HepG2 (cell line): ENCODE data around the gene ADM5. TPM values are rescaled to one million over a fixed set of nuclear protein-coding genes. Genes with fewer than 3 reads are reported as not detected.

Experiments
- ATM ChIP-seq: fragments of 450-650 bp; IDR thresholded peaks from 2 replicates; pipeline ENCODE4 v1.7.1; 2017; ENCODE audit warnings: mild to moderate bottlenecking, borderline replicate concordance
- ETV5 ChIP-seq: IDR thresholded peaks from 2 replicates; pipeline ENCODE4 v1.6.1; 2018; ENCODE audit warnings: missing biosample characterization, missing genetic modification reagents, inconsistent platforms, borderline replicate concordance
- FLYWCH1 ChIP-seq: sonication (generic); formaldehyde crosslinking; IDR thresholded peaks from 2 replicates; pipeline ENCODE4 v1.8.1; 2023; ENCODE audit warnings: mild to moderate bottlenecking, missing genetic modification reagents
- FOXA1 ChIP-seq, 2 experiments: fragments of 450-650 bp in 1 of 2; sonication (generic) in 1 of 2; formaldehyde crosslinking in 1 of 2; IDR thresholded peaks; 2 replicates each; pipeline versions ENCODE4 v1.4.0 to v1.6.1; 2016 to 2020; ENCODE audit warnings: missing genetic modification reagents in 1 of 2
- FOXK2 ChIP-seq: fragments of 450-650 bp; IDR thresholded peaks from 2 replicates; pipeline ENCODE4 v1.6.1; 2016
- GTF3A ChIP-seq: sonication (generic); formaldehyde crosslinking; conservative IDR thresholded peaks from 2 replicates; pipeline ENCODE4 v1.4.0; 2020; ENCODE audit warnings: mild to moderate bottlenecking, missing genetic modification reagents
- HIVEP1 ChIP-seq: sonication (generic); formaldehyde crosslinking; IDR thresholded peaks from 2 replicates; pipeline ENCODE4 v1.4.0; 2020; ENCODE audit warnings: mild to moderate bottlenecking, missing genetic modification reagents
- MAFK ChIP-seq, 2 experiments: IDR thresholded peaks in 1 of 2; conservative IDR thresholded peaks in 1 of 2; 2 replicates each; pipeline ENCODE4 v1.6.1; 2011; ENCODE audit warnings: improper control_type of control experiment in 2 of 2, low read length in 2 of 2
- NAIF1 ChIP-seq: sonication (generic); formaldehyde crosslinking; IDR thresholded peaks from 2 replicates; pipeline ENCODE4 v1.5.0; 2020; ENCODE audit warnings: mild to moderate bottlenecking, missing genetic modification reagents, borderline replicate concordance
- NPAS2 ChIP-seq: sonication (generic); formaldehyde crosslinking; IDR thresholded peaks from 2 replicates; pipeline ENCODE4 v1.8.0; 2022; ENCODE audit warnings: mild to moderate bottlenecking, missing genetic modification reagents, borderline replicate concordance
- PLRG1 ChIP-seq: fragments of 450-650 bp; conservative IDR thresholded peaks from 2 replicates; pipeline ENCODE4 v1.6.1; 2016
- TCF12 ChIP-seq, 2 experiments: fragments of 450-650 bp in 1 of 2; sonication (generic) in 1 of 2; formaldehyde crosslinking in 1 of 2; IDR thresholded peaks; 2 replicates each; pipeline versions ENCODE4 v1.6.1 to v1.8.0; 2017 to 2022; ENCODE audit warnings: antibody characterized with exemption in 1 of 2, mild to moderate bottlenecking in 1 of 2, missing genetic modification reagents in 1 of 2, moderate library complexity in 1 of 2
- TRIM24 ChIP-seq: sonication (generic); formaldehyde crosslinking; IDR thresholded peaks from 2 replicates; pipeline ENCODE4 v1.8.0; 2022; ENCODE audit warnings: mild to moderate bottlenecking, missing genetic modification reagents
- ZNF160 ChIP-seq: sonication (generic); formaldehyde crosslinking; IDR thresholded peaks from 2 replicates; pipeline ENCODE4 v1.8.0; 2022; ENCODE audit warnings: mild to moderate bottlenecking, inconsistent platforms, missing genetic modification reagents
- ZNF207 ChIP-seq: fragments of 450-650 bp; IDR thresholded peaks from 2 replicates; pipeline ENCODE4 v1.6.1; 2016; ENCODE audit warnings: antibody characterized with exemption, borderline replicate concordance
- ZNF3 ChIP-seq: IDR thresholded peaks from 2 replicates; pipeline ENCODE4 v1.7.0; 2017; ENCODE audit warnings: inconsistent platforms
- ZNF335 ChIP-seq: sonication (generic); formaldehyde crosslinking; IDR thresholded peaks from 2 replicates; pipeline ENCODE4 v1.4.0; 2020; ENCODE audit warnings: missing genetic modification reagents
- ZNF34 ChIP-seq: sonication (generic); formaldehyde crosslinking; IDR thresholded peaks from 2 replicates; pipeline ENCODE4 v1.4.0; 2020; ENCODE audit warnings: mild to moderate bottlenecking, missing genetic modification reagents, borderline replicate concordance
- ZNF513 ChIP-seq: sonication (generic); formaldehyde crosslinking; conservative IDR thresholded peaks from 2 replicates; pipeline ENCODE4 v1.5.0; 2020; ENCODE audit warnings: missing genetic modification reagents
- ZNF543 ChIP-seq: sonication (generic); formaldehyde crosslinking; IDR thresholded peaks from 2 replicates; pipeline ENCODE4 v1.4.0; 2020; ENCODE audit warnings: mild to moderate bottlenecking, missing genetic modification reagents
- ZNF614 ChIP-seq: IDR thresholded peaks from 2 replicates; pipeline ENCODE4 v1.6.1; 2018; ENCODE audit warnings: missing biosample characterization, missing genetic modification reagents, inconsistent platforms, borderline replicate concordance
- ZNF790 ChIP-seq: sonication (generic); formaldehyde crosslinking; IDR thresholded peaks from 2 replicates; pipeline ENCODE4 v1.8.0; 2022; ENCODE audit warnings: missing genetic modification reagents, mild to moderate bottlenecking, borderline replicate concordance
- ZZZ3 ChIP-seq: sonication (generic); formaldehyde crosslinking; IDR thresholded peaks from 2 replicates; pipeline ENCODE4 v1.4.0; 2020; ENCODE audit warnings: missing genetic modification reagents, mild to moderate bottlenecking, borderline replicate concordance
- polyA plus RNA-seq, 8 experiments: library from polyadenylated mRNA; depleted of rRNA in 3 of 8; stranded (reverse) in 7 of 8; unstranded in 1 of 8; fragments of >200 nt; fragmentation: Illumina TruSeq in 4 of 8; extraction: Trizol in 4 of 8; gene quantifications; 2 replicates each; pipeline versions ENCODE4 v1.2.1 to v1.2.3, GENCODE V29; 2011 to 2016; ENCODE audit warnings: low read depth in 4 of 8, missing spikeins in 1 of 8, mixed read lengths in 1 of 8; ENCODE audit not compliant: insufficient read depth in 1 of 8
- total RNA-seq, 5 experiments: library from RNA; depleted of rRNA; stranded (reverse); fragments of >200 nt; fragmentation: Illumina TruSeq; extraction: Trizol; gene quantifications; 2 replicates each; pipeline ENCODE4 v1.2.3, GENCODE V29; 2016; ENCODE audit warnings: low read depth in 1 of 5
- TF ChIP-seq, protein P1 (sequence below): sonication (generic); formaldehyde crosslinking; IDR thresholded peaks from 2 replicates; pipeline ENCODE4 v1.4.0; 2020; ENCODE audit warnings: mild to moderate bottlenecking, missing genetic modification reagents, borderline replicate concordance
- TF ChIP-seq, protein P2 (sequence below): sonication (generic); formaldehyde crosslinking; IDR thresholded peaks from 2 replicates; pipeline ENCODE4 v1.4.0; 2020; ENCODE audit warnings: missing genetic modification reagents
- TF ChIP-seq, protein P3 (sequence below): sonication (generic); formaldehyde crosslinking; IDR thresholded peaks from 2 replicates; pipeline ENCODE4 v1.8.1; 2023; ENCODE audit warnings: missing genetic modification reagents, mild to moderate bottlenecking, borderline replicate concordance

ADM5 gene
- total and polyA plus RNA-seq, 2 of the 13 experiments (the other 11 are each of a cell fraction or from before 2014, with no cell fraction given) = 2.7 to 4.1 TPM

- TF ChIP-seq, protein P1, sequence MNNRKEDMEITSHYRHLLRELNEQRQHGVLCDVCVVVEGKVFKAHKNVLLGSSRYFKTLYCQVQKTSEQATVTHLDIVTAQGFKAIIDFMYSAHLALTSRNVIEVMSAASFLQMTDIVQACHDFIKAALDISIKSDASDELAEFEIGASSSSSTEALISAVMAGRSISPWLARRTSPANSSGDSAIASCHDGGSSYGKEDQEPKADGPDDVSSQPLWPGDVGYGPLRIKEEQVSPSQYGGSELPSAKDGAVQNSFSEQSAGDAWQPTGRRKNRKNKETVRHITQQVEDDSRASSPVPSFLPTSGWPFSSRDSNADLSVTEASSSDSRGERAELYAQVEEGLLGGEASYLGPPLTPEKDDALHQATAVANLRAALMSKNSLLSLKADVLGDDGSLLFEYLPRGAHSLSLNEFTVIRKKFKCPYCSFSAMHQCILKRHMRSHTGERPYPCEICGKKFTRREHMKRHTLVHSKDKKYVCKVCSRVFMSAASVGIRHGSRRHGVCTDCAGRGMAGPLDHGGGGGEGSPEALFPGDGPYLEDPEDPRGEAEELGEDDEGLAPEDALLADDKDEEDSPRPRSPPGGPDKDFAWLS (CRISPR knock-in tag) = no peak
- TF ChIP-seq FOXA1 (IDR thresholded peaks at IDR 0.05) (no peak), FOXA1 (CRISPR knock-in tag; IDR thresholded peaks at IDR 0.05) (no peak), ZZZ3 (CRISPR knock-in tag) (no peak), NPAS2 (CRISPR knock-in tag) (no peak), ZNF160 (no peak), ATM (no peak), TCF12 (IDR thresholded peaks at IDR 0.05) (no peak), TCF12 (CRISPR knock-in tag; IDR thresholded peaks at IDR 0.05) (no peak), ZNF34 (CRISPR knock-in tag) (no peak), TRIM24 (CRISPR knock-in tag) (no peak), MAFK (conservative IDR thresholded peaks at IDR 0.05 in 1 of 2, IDR thresholded peaks at IDR 0.05 in 1 of 2; ENCODE audit: low read length in 2 of 2) (no peak), HIVEP1 (CRISPR knock-in tag) (no peak), ZNF3 (CRISPR knock-in tag) (0 out of 2 replicates have a peak, but pooled peaks have one; percentile 39), ZNF335 (no peak), GTF3A (no peak), ETV5 (CRISPR knock-in tag) (no peak; the same call in 1 of the 2 replicates), FOXK2 (no peak), NAIF1 (CRISPR knock-in tag) (peak; percentile 25; the same call in 1 of the 2 replicates), ZNF513 (CRISPR knock-in tag) (no peak), ZNF207 (no peak), ZNF543 (CRISPR knock-in tag) (no peak), FLYWCH1 (CRISPR knock-in tag) (no peak), ZNF790 (CRISPR knock-in tag) (no peak), ZNF614 (CRISPR knock-in tag) (no peak), PLRG1 (no peak)
- TF ChIP-seq, protein P2, sequence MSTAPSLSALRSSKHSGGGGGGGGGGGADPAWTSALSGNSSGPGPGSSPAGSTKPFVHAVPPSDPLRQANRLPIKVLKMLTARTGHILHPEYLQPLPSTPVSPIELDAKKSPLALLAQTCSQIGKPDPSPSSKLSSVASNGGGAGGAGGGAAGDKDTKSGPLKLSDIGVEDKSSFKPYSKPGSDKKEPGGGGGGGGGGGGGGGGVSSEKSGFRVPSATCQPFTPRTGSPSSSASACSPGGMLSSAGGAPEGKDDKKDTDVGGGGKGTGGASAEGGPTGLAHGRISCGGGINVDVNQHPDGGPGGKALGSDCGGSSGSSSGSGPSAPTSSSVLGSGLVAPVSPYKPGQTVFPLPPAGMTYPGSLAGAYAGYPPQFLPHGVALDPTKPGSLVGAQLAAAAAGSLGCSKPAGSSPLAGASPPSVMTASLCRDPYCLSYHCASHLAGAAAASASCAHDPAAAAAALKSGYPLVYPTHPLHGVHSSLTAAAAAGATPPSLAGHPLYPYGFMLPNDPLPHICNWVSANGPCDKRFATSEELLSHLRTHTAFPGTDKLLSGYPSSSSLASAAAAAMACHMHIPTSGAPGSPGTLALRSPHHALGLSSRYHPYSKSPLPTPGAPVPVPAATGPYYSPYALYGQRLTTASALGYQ (CRISPR knock-in tag) = peak; percentile 43; the same call in 1 of the 2 replicates
- TF ChIP-seq, protein P3, sequence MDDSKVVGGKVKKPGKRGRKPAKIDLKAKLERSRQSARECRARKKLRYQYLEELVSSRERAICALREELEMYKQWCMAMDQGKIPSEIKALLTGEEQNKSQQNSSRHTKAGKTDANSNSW = no peak
Measured at GRCh38 chr19:49665351-49666119, 23.9 kb upstream of the ADM5 start, which contains the start of the genes BCL2L12 and IRF3 (continued).
